ENCODE measurements around the gene DUS2.
A peak's percentile ranks its signal among the peaks of the same experiment; 100 is the strongest.
"Not testable (repeated sequence)": the region's sequence is repeated elsewhere in the genome, so short reads cannot be mapped to it uniquely, and the experiment has no call there.

The DUS2 gene

DNA sequence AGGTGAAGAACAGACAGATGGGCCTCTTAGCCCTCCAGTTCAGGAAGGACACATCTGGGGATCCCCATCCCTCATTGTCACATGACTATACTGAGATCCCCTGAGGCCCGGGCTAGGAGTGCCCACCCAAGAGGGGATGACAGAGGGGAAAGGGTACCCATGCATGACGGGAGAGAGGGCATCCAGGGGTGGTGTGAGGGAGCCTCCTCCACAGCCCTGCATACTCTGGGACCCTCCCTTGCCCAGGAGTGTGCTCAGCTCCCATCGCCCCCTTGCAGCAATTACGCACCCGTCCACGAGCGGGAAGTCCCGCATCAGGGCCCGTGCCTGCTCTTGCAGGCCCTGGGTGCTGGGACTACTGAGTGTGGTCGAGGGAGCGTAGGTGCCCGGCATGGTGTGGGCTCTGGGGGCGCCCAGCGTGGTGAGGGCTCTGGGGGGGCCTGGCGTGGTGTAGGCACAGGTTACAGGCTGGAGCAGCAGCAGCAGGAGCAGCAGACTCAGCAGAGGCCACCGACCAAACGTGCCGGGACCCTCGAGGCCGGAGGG lies 30.4 kb upstream of the DUS2 start:
- H3K4me3 ChIP-seq (ENCODE audit: low read length): no peak overlapping the region

DNA sequence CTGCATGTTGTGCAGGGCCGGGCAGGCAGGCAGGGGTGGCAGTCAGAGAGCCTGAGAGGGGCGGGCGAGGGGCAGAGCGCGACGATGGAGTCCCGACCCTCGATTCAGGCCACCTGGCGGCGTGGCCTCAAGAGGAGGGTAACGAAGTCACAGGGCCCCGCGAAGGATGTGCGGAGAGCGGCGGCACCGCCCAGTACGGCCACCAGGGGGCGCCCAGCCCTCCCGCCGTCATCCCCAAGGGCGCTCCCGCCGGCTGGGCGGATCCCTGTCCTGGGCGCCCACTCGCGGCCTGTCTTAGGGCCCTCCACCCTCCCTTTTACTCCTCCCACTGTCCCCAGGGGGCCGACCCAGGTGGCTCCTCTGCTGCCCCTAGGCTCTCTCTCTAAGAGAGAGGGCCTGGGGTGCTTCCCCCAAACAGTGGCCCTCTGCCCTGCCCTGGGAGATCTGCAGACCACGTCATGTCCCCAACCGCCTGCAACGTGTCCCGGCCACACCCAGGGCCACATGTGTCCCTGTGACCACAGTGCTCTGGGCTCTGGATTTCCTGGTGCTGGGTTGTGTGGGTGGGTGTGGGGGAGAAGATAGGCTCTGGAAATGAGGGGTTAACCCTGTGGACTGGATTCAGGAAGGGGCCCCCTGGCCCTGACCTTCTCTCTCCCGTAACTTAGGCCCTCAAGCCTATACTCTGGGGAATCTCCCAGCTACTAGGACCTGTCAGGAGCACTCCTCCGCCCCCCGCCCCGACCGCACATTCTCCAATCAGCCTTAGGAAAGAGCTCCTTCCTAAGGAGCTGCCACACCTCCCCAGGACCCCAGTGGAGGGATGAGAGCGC lies 29.7 kb upstream of the DUS2 start:
- TF ChIP-seq, protein P1, sequence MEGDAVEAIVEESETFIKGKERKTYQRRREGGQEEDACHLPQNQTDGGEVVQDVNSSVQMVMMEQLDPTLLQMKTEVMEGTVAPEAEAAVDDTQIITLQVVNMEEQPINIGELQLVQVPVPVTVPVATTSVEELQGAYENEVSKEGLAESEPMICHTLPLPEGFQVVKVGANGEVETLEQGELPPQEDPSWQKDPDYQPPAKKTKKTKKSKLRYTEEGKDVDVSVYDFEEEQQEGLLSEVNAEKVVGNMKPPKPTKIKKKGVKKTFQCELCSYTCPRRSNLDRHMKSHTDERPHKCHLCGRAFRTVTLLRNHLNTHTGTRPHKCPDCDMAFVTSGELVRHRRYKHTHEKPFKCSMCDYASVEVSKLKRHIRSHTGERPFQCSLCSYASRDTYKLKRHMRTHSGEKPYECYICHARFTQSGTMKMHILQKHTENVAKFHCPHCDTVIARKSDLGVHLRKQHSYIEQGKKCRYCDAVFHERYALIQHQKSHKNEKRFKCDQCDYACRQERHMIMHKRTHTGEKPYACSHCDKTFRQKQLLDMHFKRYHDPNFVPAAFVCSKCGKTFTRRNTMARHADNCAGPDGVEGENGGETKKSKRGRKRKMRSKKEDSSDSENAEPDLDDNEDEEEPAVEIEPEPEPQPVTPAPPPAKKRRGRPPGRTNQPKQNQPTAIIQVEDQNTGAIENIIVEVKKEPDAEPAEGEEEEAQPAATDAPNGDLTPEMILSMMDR (conservative IDR thresholded peaks at IDR 0.05; ENCODE audit: low read length): peak; percentile 68
- peak; percentile 67 for DNase-seq (ENCODE audit: low read depth)
- peak overlapping the region; percentile 39 for H3K4me3 ChIP-seq (ENCODE audit: low read length)

More for the DNA sequence above, 30.4 kb upstream of the DUS2 start:
- TF ChIP-seq, protein P1 (conservative IDR thresholded peaks at IDR 0.05; ENCODE audit: low read length): no peak
- DNase-seq (ENCODE audit: low read depth): no peak

DNA sequence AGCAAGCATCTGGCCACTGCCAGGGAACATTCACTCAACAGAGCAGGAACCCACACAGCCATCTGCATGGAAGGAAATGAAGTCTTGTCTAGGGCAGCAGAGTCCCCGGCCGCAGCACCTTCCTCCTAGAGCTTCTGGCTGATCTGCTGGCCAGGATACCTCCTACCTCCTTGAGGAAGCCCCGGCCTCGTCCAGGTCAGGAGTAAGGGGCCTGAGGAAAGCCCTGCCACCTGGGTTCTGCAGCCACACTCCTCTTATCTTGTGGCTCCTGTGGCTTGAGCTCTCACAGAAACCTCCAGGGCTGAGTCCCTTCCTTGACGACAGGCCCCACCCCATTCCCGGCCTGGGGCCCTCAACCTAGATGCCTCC lies 29.1 kb upstream of the DUS2 start:
- DNase-seq (ENCODE audit: low read depth); H3K4me3 ChIP-seq (ENCODE audit: low read length): not testable (repeated sequence)

DNA sequence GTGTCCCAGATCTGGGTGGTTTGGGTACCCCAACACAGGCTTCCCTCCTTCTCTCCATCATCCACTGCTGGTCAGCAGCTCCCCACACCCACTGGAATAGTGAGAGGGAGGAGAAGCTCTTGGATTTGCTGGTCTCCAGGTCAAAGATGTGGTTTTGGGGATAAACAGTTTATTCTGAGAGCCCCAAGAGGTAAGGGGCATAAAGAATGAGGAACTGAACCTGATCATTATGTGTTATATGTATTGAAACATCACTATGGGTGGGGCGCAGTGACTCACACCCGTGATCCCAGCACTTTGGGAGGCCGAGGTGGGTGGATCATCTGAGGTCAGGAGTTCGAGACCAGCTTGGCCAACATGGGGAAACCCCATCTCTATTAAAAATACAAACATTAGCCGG lies 27.7 kb upstream of the DUS2 start:
- TF ChIP-seq, protein P1 (conservative IDR thresholded peaks at IDR 0.05; ENCODE audit: low read length): no peak
- no peak for DNase-seq (ENCODE audit: low read depth)
- H3K4me3 ChIP-seq (ENCODE audit: low read length): no peak overlapping the region

DNA sequence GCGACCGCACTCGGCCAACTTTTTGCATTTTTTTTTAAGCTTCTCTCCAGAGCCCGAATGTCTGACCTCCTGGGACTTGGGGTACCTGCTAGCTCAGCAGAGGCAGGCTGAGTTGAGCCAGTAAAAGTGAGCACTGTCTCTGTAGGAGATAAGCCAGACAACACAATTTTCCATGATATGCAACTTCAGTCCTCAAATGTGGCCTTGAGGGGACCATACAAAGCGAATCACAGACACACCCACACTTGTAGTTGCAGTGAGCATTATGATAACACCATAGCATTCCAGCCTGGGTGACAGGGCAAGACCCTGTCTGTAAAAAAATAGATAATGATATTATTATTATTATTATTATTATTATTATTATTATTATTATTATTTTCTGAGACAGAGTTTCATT lies 26.4 kb upstream of the DUS2 start:
- no peak overlapping the region for H3K4me3 ChIP-seq (ENCODE audit: low read length)
- TF ChIP-seq, protein P1 (conservative IDR thresholded peaks at IDR 0.05; ENCODE audit: low read length): no peak
- no peak for DNase-seq (ENCODE audit: low read depth)

DNA sequence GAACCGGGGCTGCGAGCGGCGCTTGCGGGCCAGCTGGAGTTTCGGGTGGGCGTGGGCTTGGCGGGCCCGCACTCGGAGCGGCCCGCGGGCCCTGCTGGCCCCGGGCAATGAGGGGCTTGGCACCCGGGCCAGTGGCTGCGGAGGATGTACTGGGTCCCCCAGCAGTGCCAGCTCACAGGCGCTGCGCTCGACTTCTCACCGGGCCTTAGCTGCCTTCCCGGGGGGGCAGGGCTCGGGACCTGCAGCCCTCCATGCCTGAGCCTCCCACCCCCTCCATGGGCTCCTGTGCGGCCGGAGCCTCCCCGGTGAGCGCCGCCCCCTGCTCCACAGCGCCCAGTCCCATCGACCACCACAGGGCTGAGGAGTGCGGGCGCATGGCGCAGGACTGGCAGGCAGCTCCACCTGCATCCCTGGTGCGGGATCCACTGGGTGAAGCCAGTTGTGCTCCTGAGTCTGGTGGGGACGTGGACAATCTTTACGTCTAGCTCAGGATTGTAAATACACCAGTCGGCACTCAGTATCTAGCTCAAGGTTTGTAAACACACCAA lies 24.8 kb upstream of the DUS2 start:
- DNase-seq (ENCODE audit: low read depth); H3K4me3 ChIP-seq (ENCODE audit: low read length): not testable (repeated sequence)

DNA sequence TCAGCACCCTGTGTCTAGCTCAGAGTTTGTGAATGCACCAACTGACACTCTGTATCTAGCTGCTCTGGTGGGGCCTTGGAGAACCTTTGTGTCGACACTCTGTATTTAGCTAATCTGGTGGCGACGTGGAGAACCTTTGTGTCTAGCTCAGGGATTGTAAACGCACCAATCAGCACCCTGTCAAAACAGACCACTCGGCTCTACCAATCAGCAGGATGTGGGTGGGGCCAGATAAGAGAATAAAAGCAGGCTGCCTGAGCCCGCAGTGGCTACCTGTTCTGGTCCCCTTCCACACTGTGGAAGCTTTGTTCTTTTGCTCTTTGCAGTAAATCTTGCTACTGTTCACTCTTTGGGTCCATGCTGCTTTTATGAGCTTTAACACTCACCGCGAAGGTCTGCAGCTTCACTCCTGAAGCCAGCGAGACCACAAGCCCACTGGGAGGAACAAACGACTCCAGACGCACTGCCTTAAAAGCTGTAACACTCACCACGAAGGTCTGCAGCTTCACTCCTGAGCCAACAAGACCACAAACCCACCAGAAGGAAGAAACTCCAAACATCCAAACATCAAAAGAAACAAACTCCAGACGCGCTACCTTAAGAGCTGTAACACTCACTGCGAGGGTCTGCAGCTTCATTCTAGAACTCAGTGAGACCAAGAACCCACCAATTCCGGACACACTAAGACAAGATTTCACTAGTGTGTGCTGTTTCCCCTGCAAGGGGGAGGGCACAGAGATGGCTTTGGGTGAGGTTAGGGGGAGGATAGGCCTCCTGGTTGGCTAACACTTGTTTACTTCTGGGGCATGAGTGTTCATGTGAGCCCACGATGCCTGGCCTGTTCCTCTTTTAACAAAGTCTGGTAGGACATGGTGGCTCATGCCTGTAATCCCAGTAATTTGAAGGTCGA lies 24.1 kb upstream of the DUS2 start, which contains the start of gene DPEP2:
TSS of gene DPEP2 (minus strand) at position 706 of the 910 bp plus-strand sequence. CDS start 6,272 bp downstream, outside the sequence.
- DNase-seq (ENCODE audit: low read depth); H3K4me3 ChIP-seq (ENCODE audit: low read length): not testable (repeated sequence)

DNA sequence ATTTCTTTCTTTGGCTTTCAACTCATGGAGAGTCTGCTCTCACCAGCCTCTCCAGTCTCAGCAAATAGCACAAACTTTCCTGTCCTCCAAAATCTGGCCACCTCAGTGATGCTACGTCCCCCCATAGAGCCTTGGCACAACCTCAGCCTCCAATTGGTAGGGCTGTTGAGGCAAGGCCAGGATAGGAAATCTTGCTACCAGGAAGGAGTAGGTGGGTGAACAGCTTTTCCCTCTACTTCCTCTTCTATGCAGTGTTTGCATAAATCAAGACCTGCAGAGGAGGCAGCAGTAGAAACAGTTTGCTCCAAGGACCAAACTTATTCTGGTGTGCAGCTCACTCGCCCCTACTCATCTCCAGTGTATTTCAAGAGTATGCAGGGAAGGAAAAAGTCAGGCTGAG lies 23.1 kb upstream of the DUS2 start:
- TF ChIP-seq, protein P1 (conservative IDR thresholded peaks at IDR 0.05; ENCODE audit: low read length): no peak
- DNase-seq (ENCODE audit: low read depth): no peak
- H3K4me3 ChIP-seq (ENCODE audit: low read length): no peak overlapping the region
